Heart left ventricle (tissue), 13 donors: Measurements from ENCODE around the gene LRP1B.

Experiments
- POLR2A ChIP-seq, 2 donors: fragments of 450-650 bp; IDR thresholded peaks; one replicate each; pipeline ENCODE4 v1.6.1; 2017; ENCODE audit warnings: antibody characterized with exemption in 2 of 2, mild to moderate bottlenecking in 2 of 2, moderate library complexity in 2 of 2
- TF ChIP-seq, protein P1 (sequence below), 12 donors: fragments of 200-600 bp; sonication (generic) in 4 of 12; IDR thresholded peaks; one replicate each; pipeline versions ENCODE4 v1.5.0 to v1.8.0; 2018 to 2022; ENCODE audit warnings: antibody characterized with exemption in 12 of 12, mild to moderate bottlenecking in 5 of 12
- donor health status: ischemic (EF 13 %, LVEDD 7.1; RV severe dilation, severe dysfunction).
- donor health status: DM: no; HTN: yes; CAD: no.
- donor health status: DM: no; HTN: no; CAD: no.
- donor health status: ischemic (EF 25% LVEDD 6.9; RV normal size, moderate dysfunction).
- donor health status: ischemic (EF 25% LVEDD 5.7; RV mildly dilated, moderate dysfunction).
- donor health status: ischemic (EF 35%, LVEDD 5.7; RV mildly dilated, moderate dysfunction).
- donor health status: nonischemic (EF 11% LVEDD 7.7; RV severe dilation, severe dysfunction).
- donor health status: DM: yes; HTN: yes; CAD: no.
- donor health status: PGD.
- donor health status: ischemic (EF 29% LVEDD 5.4; RV normal size, mild dysfunction).
- donor health status: nonischemic (EF 23%, LVEDD 6.1; RV moderate dilation, normal function).

- TF ChIP-seq POLR2A (IDR thresholded peaks at IDR 0.05): no peak
- TF ChIP-seq, protein P1, sequence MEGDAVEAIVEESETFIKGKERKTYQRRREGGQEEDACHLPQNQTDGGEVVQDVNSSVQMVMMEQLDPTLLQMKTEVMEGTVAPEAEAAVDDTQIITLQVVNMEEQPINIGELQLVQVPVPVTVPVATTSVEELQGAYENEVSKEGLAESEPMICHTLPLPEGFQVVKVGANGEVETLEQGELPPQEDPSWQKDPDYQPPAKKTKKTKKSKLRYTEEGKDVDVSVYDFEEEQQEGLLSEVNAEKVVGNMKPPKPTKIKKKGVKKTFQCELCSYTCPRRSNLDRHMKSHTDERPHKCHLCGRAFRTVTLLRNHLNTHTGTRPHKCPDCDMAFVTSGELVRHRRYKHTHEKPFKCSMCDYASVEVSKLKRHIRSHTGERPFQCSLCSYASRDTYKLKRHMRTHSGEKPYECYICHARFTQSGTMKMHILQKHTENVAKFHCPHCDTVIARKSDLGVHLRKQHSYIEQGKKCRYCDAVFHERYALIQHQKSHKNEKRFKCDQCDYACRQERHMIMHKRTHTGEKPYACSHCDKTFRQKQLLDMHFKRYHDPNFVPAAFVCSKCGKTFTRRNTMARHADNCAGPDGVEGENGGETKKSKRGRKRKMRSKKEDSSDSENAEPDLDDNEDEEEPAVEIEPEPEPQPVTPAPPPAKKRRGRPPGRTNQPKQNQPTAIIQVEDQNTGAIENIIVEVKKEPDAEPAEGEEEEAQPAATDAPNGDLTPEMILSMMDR (IDR thresholded peaks at IDR 0.05): no peak
Measured at GRCh38 chr2:140627136-140627535, 1503.7 kb downstream of the LRP1B start.
